GM23248 (cell line): ENCODE results near the gene MX1.

Source experiments
- EZH2 ChIP-seq: fragments of 200-600 bp; sonication (generic); IDR thresholded peaks from 2 replicates; pipeline ENCODE4 v1.6.1; 2018; ENCODE audit warnings: antibody characterized with exemption, mild to moderate bottlenecking; ENCODE audit not compliant: insufficient read depth, poor library complexity, severe bottlenecking
- EZH2phosphoT487 ChIP-seq: fragments of 200-600 bp; sonication (generic); IDR thresholded peaks from 2 replicates; pipeline ENCODE4 v1.6.1; 2018; ENCODE audit warnings: antibody characterized with exemption, moderate library complexity, mild to moderate bottlenecking, low read depth; ENCODE audit not compliant: insufficient read depth

DNA sequence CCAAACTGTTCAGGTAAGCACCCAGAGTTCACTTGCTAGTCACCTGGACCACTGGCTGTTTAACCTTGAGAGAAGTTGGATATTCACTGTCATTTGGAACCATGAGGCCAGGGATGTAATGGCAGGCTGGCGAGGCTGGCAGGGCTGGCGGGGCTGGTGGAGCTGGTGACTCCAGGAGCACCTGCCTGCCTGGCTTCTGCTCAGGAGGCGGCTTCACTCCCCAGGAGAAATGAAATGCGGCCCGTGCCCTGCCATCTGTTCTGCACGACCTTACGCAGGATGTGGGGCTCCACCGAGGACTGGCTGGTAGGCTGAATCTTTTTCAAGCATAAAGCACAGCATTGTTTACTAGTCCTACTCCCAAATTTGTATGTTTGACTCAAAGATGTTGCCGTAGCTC is 22.7 kb upstream of the MX1 start:
- TF ChIP-seq EZH2, result no peak
- TF ChIP-seq EZH2phosphoT487, result no peak
